Stimulated activated naive CD8-positive, alpha-beta T cell treated with anti-CD3 and anti-CD28 coated beads, Interleukin-15, Interleukin-2, amounts not matched to agents 100 U/mL and 50 U/mL, for 24 hours (primary cell): Measurements from ENCODE around the gene ART5.

Experiments used
- ATAC-seq: fragments of 150-1000 bp; cut with Tn5 transposase; one replicate; pipeline ENCODE4 v1.10.0; 2021
- DNase-seq: peaks from one replicate; pipeline ENCODE4 v3.0.0; 2021

ART5 gene, protein sequence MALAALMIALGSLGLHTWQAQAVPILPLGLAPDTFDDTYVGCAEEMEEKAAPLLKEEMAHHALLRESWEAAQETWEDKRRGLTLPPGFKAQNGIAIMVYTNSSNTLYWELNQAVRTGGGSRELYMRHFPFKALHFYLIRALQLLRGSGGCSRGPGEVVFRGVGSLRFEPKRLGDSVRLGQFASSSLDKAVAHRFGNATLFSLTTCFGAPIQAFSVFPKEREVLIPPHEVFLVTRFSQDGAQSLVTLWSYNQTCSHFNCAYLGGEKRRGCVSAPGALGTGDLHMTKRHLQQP

DNA sequence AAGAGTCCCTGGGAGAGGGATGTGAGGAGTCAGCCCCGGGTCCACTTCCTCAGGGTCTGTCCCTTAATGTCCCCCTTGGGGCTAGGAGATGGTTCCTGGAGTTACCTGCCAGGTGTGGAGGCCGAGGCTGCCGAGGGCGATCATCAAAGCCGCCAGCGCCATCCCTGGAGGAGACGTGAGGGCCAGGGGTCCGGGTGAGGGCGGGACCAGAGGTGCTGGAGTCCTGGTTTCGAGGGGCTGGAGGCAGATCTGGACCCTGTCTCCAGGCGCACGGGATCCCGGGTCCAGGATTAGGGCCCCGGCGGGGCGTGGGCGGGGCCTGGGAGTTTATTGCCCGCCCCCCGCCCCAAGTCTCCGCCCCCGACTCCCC is at the start of gene ART5:
Gene ART5, minus strand, starts transcription at position 292 of the 370 bp plus-strand sequence. Its CDS starts 130 bp downstream, at position 162.
- DNase-seq (no peak), ATAC-seq (no peak)

DNA sequence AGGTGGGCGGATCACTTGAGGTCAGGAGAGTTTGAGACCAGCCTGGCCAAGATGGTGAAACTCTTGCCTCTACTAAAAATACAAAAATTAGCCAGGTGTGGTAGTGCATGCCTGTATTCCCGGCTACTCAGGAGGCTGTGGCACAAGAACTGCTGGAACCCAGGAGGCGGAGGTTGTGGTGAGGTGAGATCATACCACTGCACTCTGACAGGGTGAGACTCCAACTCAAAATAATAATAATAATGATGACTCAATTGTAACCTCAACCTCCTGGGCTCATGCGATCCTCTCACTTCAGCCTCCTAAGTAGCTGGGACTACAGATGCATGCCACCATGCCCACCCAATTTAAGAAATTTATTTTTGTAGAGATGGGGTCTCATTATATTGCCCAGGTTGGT is 45.0 kb upstream of the ART5 start:
- no peak for ATAC-seq
- DNase-seq = no peak

DNA sequence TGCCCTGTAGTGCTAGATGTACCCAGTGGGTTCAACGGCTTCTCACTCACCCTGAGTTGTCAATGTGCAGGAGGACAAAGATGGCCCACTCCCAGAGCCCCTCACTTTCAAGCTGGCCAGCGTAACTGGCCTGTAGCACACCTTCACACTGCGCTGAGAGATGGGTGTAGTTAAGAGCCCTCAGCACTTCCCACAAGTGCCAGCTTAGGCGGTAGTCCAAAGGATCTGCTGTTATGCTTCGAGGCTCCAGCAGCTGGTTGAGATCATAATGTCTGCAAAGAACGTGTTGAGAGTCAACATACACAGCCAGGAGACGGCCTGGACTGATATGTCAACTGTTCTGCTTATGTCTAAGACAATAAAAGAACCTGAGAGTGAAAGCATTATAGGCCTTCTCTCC is 44.1 kb upstream of the ART5 start:
- DNase-seq (no peak), ATAC-seq (no peak)

DNA sequence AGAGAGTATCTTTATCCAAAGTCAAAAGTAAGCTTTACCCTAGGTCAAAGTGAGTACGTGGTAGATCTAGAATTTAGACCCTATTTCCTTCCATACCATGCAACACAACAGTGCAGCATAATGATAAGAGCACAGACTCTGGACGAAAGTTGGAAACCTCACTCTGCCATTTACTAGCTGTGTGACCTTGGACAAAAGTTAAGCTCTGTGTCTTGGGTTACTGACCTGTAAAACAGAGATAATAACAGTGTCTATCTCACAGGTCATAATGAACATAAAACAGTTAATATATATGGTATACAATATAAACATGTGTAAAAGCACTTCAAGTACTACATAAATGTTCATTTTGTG is 43.0 kb upstream of the ART5 start:
- ATAC-seq (no peak), DNase-seq (no peak)

DNA sequence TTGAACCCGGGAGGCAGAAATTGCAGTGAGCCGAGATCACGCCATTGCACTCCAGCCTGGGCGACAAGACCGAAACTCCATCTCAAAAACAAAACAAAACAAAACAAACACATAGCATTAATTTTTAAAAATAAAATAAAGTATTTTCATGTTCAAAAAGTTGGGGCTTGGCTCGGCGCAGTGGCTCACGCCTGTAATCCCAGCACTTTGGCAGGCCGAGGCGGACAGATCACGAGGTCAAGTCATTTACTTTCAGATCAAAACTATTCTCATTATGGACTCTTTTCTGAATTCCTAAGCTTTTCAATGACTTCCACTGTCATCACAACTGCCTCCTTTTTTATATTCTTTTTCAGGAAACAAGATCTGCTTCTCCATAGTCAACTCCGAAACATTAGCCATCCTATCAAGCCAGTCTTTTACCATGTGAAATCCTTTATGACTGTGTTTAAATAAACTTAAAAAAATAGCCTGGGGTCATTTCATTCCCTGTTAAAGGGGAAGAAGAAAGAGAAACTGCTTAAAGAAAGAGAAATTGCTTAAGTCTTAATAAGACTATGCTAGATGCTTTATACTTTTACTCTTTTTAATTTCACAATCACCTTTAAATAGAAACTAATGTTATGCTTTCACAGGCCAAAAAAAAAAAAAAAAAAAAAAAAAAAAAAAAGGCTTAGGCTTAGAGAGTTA is 42.5 kb upstream of the ART5 start:
- no peak for DNase-seq
- no peak for ATAC-seq

DNA sequence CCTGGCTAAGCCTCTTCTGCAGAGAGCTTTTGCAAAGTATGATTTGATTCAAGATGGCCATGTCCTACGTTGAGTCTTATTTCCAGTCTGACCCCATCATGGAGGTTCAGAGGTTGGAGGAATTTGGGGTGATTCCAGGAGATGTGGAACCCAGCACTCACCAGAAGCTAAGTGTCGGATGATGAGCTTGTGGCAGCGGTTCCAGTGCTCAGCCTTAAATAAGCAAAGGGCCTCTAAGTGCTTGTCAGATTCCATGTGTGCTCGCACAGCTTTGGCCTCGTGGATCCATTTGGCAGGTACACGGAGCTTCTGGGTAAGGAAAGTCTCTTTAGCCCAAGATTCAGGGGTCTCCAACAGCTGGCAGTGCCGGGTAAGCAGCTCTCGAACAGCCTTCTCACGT is 41.2 kb upstream of the ART5 start:
- ATAC-seq (no peak), DNase-seq (no peak)

DNA sequence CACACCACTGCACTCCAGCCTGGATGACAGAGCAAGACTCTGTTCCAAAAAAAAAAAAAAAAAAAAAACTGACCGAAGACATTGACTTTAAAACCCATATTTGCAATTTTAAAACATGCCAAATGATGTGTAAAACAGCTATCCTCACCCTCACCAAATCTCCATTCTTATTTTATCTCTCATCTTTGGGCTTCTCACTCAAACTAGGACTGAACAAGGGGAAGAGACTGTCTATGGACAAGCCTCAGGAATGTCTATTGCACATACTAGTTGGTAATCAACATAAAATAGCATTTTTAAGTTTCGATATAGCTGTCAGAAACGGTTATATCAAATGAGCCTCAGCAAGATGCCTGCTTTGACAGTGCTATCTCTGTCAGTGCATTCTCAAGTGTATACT is 37.3 kb upstream of the ART5 start:
- ATAC-seq (no peak), DNase-seq (no peak)

DNA sequence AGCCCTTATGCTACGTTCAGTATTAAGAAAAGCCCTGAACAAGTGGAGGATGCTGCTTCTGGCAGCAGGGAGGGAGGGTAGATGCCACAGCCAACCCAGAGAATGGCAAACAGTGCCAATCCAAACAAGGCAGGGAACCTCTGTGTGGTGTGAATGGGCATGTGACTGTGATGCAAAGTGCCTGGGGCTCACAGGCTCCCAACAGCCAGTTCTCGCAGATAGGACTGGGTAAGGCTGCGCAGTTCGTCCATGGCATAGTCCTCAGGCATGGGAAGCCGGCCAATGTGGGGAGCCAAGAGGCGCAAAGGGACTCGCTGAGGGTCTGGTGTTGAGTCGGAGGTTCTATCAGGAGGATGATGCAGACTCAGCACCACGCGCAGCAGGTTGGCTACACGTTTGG is 34.2 kb upstream of the ART5 start:
- no peak for ATAC-seq
- no peak for DNase-seq

DNA sequence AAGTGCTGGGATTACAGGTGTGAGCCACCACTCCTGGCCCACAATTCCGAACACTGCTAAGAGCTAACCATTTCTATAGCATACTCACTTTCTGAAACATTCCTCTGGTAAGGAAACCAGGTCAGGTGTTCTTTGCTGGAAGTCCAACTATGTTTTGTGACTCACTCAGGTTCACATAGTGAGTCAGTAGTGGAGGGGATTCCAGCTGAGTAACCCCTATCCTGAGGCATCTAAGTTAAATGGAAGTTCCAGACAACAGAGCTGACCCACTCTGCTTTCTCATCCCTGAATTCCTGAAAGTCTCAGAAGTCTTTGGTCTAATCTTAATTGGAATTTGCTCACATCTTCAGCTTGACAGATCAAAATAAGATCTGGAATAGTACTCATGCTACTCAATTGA is 32.4 kb upstream of the ART5 start:
- DNase-seq (no peak), ATAC-seq (no peak)

DNA sequence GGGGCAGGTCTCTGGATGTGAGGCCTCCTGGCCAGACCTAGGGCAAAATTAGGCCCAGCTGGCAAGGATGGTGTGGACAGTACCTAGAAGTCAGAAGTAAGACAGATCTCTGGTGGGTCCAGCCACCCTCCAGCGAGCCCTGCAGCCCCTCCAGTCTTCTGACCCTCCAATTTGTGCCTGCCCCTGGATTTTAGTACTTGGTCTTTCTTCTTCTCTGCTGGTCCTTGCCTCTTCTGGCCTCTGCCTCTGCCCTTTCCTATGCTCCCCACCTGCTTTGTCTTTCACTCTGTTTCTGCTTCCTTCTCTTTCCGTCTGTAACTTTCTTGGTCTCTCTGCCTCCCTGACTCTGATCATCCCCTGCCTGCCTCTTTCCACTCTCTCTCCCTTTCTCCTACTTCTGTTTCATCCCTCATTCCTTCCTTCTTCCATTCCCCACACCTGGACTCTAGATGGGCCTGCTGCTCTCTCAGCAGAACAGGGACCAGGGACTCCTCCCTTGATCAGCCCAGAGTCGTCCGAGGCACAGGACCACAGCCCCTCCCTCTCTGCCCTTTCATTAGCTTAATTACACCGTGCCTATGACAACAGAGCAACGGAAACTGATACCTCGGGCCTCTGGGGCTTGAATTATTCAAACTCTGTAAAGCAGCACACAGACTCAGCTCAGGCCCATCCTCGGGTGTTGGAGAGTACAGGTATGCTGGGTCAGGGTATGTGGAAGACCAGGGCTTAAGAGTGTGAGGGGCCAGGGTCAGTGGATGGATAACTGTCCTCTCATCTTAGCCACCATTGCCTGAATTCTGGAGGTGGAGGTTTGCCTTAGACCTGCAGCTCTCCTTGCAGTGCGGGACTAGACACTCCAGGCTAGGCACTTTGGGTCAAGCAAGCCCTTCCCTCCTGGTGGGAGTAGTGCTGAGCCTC is 29.8 kb upstream of the ART5 start, which contains the start of gene CHRNA10:
Gene CHRNA10, minus strand, starts transcription at position 51 of the 921 bp plus-strand sequence. CDS start 72 bp downstream, outside the sequence.
- ATAC-seq (no peak), DNase-seq (no peak)

DNA sequence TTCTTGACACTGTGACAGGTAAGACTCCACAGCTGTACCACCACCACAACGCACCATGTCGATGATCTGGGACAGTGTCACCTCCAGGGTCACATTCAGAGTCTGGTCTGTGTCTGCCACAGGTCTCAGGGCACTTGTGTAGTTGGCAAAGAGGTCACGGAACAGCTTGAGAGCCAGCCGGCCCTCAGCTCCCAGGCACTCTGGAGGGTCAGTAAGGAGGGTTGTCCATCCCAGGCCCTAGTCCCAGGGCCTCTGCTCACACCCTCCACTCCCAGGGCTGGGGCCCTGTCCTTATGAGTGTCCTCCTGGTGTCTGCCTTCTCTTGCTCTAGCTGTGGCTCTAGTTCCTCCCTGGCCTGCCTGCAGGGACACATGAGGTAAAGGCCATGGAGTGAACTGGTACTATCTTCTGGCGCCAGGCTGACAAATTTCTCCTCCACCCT is 28.0 kb upstream of the ART5 start:
- DNase-seq (no peak), ATAC-seq (no peak)

DNA sequence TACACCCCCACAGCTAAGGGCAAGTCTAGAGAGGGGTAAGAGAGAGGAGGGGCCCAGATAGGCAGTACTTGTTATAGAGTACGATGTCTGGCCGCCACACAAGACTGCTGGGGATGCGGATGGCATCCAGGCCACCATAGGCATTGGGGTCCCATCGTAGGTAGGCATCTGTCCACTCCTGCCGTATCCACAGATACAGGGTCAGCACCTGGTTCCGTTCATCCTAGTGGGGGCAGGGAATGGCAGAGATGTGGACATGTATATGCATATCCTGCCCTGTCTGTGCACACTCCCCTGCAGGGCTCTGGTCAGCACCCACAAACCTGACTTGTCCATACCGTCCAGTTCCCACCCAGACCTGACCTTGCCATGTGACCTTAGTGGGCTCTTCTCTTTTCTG is 27.3 kb upstream of the ART5 start:
- ATAC-seq (no peak), DNase-seq (no peak)

DNA sequence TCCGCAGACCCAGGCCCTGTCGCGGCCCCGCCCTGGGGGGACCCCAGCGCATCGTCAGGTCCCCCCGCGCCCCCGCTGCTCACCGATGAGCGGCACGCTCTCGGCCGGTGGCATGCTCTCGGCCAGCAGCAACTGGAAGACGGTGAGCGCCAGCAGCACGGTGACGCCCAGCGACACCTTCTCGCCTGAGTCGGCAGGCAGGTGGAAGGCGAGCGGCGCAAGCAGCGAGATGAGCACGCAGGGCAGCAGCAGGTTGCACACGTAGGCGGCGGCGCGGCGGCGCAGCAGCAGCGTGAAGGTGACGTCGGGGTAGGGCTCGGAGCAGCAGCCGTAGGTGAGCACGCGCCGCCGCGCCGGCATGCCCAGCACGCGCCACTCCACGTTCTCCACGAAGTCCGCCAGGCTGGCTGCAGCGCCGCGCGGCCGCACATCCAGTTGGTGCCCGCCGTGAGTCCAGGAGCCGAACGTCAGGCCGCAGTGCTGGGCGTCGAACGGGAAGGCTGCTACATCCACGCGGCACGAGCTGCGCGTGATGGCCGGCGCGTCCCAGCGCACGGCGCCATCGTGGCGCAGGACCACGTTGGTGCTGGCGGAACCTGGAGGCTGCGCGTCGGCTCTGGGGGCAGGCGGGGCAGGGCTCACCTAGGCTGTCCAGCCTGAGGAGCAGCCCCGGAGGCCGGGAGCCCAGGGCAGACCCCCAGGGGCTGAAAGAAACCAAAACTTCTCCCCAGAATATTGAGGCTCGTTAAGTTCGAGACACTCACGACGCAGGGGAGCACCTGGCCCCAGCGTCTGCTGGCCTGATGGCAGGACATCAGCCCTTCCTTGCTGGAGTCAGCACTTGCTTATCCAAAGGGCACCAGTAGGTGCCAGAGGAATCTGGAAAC is 25.6 kb upstream of the ART5 start:
- DNase-seq (no peak), ATAC-seq (no peak)

DNA sequence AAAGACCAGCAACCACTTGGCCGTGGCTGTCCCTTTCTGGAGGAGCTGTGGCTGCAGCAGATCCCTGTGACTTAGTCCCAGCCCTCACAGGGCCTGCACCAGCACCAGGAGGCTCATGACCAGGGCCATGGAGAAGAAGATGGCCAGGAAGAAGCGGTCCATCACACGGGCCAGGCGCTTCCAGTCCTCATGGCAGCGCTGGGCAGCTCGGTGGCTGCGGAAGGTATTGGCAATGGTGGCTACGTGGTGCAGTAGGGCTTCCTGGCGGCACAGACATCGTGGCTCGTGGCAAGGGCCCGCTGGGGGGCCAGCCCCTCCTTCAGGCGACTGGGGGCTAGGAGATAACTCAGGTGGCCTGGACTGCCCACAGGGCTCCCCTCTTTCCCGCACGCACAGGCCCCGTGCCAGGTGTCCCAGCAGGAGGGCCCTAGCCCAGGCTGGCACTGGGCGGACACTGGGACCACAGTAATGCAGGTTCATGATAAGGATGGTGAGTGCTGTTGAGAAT is 24.3 kb upstream of the ART5 start:
- DNase-seq = no peak
- ATAC-seq = no peak

DNA sequence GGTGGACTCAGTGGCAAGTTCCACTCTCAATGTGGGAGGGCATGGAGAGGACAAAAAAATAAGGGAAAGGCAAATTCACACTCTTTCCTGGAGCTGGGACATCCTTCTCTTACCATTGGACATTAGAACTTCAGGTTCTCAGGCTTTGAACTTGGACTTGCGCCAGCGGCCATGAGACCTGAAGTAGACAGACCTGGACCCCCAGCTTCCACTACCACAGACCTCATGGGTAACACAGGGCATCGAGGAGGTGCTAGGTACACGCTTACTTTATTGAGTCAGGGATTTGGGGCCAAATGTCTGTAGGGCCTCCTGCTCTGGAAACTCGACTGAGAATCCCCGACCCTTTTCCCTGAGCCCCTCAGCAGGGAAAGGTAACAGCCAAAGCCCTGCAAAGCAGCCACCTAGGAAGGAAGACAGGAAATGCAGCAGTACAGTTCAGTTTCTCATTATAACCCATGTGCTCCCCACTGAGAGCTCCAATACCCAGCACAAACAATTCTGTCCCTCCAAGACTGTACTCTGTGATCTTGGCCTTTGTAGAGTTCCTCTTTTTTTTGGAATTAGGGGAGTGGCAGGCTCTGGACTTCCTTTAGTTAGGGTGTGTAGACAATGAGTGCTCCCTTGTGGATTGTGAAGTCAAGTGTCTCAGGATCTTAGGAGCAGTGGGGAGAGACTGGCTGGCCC is 23.7 kb upstream of the ART5 start:
- no peak for ATAC-seq
- no peak for DNase-seq

DNA sequence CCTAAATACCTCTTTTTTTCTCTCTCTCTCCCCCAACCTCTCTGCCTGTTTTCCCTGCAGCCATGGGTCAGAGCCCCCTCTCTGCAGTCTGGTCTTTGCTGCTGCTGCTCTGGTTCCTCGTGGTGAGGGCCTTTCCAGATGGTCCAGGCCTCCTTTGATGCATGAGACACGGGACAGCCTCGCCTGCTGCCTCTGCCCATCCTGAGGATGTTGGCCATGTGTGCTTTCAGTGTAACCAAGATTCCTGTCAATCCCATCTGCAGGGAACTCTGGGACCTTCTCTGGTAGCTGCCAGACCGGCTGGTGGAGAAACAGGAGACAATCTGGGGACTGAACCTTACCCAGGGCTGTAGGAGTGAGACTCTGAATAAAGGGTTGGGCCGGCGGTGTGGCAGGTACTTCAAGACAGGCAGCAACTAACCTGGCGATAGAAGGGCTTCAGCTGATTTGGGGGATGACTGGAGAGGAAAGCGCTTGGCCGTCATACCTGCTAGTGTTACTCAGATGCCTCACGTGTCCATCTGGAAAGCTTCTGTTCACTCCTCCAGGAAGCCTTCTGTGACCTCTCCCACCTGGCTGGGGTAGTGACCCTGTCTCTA is 22.3 kb upstream of the ART5 start:
- ATAC-seq (no peak), DNase-seq (no peak)

DNA sequence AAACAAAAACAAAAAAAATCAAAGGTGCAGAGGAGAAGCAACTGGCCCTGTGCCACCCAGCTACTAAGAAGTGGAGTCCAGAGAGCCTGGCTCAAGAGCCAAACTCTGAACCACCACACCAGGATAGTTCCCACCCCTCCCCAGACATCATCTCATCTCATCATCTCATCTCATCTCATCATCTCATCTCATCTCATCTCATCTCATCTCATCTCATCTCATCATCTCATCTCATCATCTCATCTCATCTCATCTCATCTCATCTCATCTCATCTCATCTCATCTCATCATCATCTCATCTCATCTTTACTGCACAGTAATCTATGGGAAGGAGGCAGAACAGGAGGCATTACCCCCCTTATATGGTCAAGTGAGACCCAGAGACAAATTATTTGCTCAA is 21.1 kb upstream of the ART5 start:
- ATAC-seq (no peak), DNase-seq (no peak)

DNA sequence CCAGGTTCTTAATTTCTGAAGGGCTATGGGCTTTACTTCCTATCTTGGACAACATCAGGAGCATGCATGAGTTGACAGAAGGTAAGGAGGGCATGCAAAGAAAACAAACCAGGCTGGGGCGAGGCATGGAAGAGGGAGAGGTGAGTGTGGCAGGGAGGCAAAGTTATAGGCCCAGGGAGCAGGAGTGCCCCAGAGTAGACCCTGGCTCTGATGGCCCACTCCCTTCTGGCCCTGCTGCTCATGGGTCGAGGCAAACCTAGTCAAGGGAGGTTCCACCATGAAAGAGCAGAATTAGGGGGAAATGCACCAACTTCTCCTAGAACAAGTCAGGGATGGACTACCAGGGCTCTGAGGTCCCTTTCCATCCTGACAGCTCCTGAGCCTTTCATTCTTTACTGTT is 19.2 kb upstream of the ART5 start:
- no peak for ATAC-seq
- no peak for DNase-seq

DNA sequence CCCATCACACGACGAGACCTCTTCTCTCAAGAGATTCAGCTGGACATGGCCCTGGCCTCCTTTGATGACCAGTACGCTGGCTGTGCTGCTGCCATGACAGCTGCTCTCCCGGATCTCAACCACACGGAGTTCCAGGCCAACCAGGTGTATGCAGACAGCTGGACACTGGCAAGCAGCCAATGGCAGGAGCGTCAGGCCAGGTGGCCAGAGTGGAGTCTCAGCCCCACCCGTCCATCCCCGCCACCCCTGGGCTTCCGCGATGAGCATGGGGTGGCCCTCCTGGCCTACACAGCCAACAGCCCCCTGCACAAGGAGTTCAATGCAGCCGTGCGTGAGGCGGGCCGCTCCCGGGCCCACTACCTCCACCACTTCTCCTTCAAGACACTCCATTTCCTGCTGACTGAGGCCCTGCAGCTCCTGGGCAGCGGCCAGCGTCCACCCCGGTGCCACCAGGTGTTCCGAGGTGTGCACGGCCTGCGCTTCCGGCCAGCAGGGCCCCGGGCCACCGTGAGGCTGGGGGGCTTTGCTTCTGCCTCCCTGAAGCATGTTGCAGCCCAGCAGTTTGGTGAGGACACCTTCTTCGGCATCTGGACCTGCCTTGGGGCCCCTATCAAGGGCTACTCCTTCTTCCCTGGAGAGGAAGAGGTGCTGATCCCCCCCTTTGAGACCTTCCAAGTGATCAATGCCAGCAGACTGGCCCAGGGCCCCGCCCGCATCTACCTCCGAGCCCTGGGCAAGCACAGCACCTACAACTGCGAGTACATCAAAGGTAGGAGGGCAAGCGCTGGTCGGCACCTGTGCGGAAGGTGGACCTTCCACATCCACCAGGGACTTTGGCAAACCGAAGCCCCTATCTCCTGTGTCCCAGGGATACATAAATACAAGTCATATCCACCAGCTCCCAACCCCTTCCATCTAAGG is 18.1 kb upstream of the ART5 start:
- no peak for DNase-seq
- ATAC-seq = no peak

DNA sequence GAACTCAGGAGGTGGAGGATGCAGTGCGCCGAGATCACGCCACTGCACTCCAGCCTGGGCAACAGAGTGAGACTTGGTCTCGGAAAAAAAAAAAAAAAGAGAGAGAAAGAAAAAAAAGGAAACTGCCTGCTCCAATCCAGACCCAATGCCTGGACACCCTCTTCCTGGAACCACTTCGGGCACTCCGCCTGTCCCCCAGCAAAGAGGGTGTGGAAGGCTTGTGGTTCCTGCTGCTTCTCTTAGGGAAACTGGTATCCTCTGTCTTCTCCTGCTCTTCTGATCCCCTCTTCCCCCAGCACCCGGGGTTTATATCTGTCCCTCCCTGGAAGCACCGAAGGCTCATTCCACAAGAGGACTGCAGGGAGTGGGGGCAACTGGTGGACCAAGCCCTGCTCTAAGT is 16.5 kb upstream of the ART5 start:
- no peak for ATAC-seq
- DNase-seq = no peak
